ENCODE data around the gene PANK1. TPM values are rescaled to one million over a fixed set of nuclear protein-coding genes. Genes with fewer than 3 reads are reported as not detected.

The PANK1 gene
- total RNA-seq (2012; rRNA removed) (6.7 and 8.8 TPM in 2 replicates), polyA plus RNA-seq (2012; rRNA removed) (3.0 TPM in 2 replicates), Bru-seq, nascent RNA (percentile 51 among the genes with signal in this experiment), BruChase-seq, experiment 1, labeled RNA remaining after a 6-hour chase (percentile 46 among the genes with signal in this experiment), BruChase-seq, experiment 2, labeled RNA remaining after a 2-hour chase (percentile 47 among the genes with signal in this experiment)
- polyA plus RNA-seq (2012; cell fraction: cytosol; rRNA removed) = 0.77 and 0.88 TPM in 2 replicates
- polyA plus RNA-seq (2012; cell fraction: nucleus; rRNA removed; ENCODE audit: low replicate concordance) = 0.70 and 2.1 TPM in 2 replicates
- long read RNA-seq, full-length matches to known transcripts = 2 of 2 reads
- long read RNA-seq, partial matches to known transcripts = 0 of 2 reads
- long read RNA-seq, other reads (novel, unspliced or antisense) = 0 of 2 reads

DNA sequence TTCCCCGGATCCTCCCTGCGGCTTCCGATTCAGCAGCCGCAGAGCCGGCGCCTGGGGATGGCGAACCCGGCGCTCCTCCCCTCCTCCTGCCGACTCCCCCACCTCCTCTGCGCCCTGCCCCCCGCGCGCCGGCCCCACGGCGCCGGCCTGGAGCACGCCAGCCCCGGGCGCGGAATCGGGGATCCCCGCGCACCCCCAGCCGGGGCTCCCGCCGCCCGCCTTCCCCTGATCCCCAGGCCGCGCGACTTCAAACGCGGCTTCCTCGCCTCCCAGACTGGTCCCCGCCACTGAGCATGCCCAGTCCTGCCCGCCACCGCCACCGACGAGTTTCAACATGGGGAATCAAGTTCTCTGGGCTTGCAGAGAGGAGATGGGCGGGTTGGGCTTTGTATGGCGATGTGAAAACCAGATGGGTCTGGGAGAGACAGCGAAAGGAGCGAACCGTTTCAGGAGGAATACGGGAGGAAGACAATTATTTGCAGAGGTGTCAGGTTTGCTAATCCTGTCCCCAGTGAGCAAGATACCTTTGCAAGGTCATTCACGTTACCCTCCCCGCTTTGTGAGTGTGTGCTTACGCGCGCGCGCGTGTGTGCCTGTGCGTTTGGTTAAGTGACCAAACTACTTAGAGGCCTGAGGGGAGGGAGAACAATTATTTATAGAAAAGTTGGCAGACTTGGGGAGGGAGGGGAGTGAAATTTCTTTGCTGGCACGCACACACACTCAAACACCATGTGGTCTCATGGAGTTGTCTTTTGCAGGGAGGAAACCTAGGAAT, at the start of gene PANK1:
TSS of gene PANK1 (minus strand) at position 276 of the 775 bp plus-strand sequence. CDS start 351 bp downstream, outside the sequence.
- peak within 1 kb of the TSS; percentile 67 for H2AK9ac ChIP-seq (replicated peaks; ENCODE audit: low read depth, low read length, poor library complexity)
- ATAC-seq (ENCODE audit: low read depth) (peak; percentile 63), DNase-seq (peak; percentile 74)
- no peaks in the 10 kb centered on the region for H3K9me3 ChIP-seq (ENCODE audit: control insufficient read depth, insufficient read depth, low read length)
- H2BK15ac ChIP-seq (ENCODE audit: low read depth, low read length) = peak within 1 kb of the TSS; percentile 91; the same call in 2 of the 3 replicates
- peak within 1 kb of the TSS; percentile 82 for H4K91ac ChIP-seq (ENCODE audit: insufficient read depth, low read depth, low read length)
- intact Hi-C loops (cut with micrococcal nuclease) (loop anchor here (2.0 kb wide), 2 partner anchors 56 to 218 kb away; partner anchors contain the start of gene KIF20B), dilution Hi-C loops (cut with HindIII; ENCODE audit: low sequenced_read_pairs, unreplicated experiment) (no loop called here), in situ Hi-C loops (cut with MboI; ENCODE audit: low sequenced_read_pairs) (no loop called here)
- BruUV-seq (replicated peaks) = no TSS peak
- peak within 1 kb of the TSS; percentile 81 to 92 for H4K8ac ChIP-seq (ENCODE audit: low read depth in 2 of 2, low read length in 2 of 2)
- peak within 1 kb of the TSS; percentile 69 for H3K14ac ChIP-seq (replicated peaks; ENCODE audit: low read depth, low read length)
- H3K4me3 ChIP-seq (ENCODE audit: insufficient read depth, low read depth, low read length) = peak within 1 kb of the TSS; percentile 58
- peak within 1 kb of the TSS; percentile 91 for H3K23ac ChIP-seq (ENCODE audit: low read depth, low read length)
- peak within 1 kb of the TSS; percentile 36 for H4K5ac ChIP-seq (ENCODE audit: low read depth, low read length)
- peaks cover 2% of the 10 kb centered on the region; the same call in 1 of the 2 replicates for H3K4me1 ChIP-seq (ENCODE audit: control insufficient read depth, insufficient read depth, low read length)
- peak within 1 kb of the TSS; percentile 87 for H2BK120ac ChIP-seq (ENCODE audit: low read depth, low read length)
- H3K36me3 ChIP-seq (ENCODE audit: control insufficient read depth, insufficient read depth, low read length) = no peaks in the 10 kb centered on the region
- CTCF ChIA-PET = no interaction called here
- peaks cover 14 to 20% of the 10 kb centered on the region in 2 experiments for H3K79me1 ChIP-seq (ENCODE audit: low read depth in 1 of 2, low read length in 2 of 2)
- 0% methylated on average over 12 of the region's 56 CpGs; no CpG with 5 or more reads in 1 of the 2 experiments for WGBS, 2 experiments (ENCODE audit: extremely low coverage in 2 of 2, insufficient read length in 1 of 2)
- POLR2A ChIA-PET (ENCODE audit: unreplicated experiment) = no interaction called here
- no peaks in the 10 kb centered on the region; the same call in 1 of the 2 replicates for H4K20me1 ChIP-seq (ENCODE audit: insufficient read depth, low read length)
- peak within 1 kb of the TSS; percentile 96 for H3K4me2 ChIP-seq (ENCODE audit: low read depth, low read length)
- H2AK5ac ChIP-seq (ENCODE audit: low read depth, low read length) = no peak within 1 kb of the TSS
- H3K27me3 ChIP-seq (ENCODE audit: control insufficient read depth, insufficient read depth, low read length) = no peaks in the 10 kb centered on the region
- peak within 1 kb of the TSS; percentile 50 for H2BK20ac ChIP-seq (ENCODE audit: low read depth, low read length)
- peak within 1 kb of the TSS; percentile 96 for H2AFZ ChIP-seq (replicated peaks; ENCODE audit: low read length, poor library complexity)
- H3K18ac ChIP-seq (ENCODE audit: low read depth, low read length) = peak within 1 kb of the TSS; percentile 48
- peak within 1 kb of the TSS; percentile 85 for H3K4ac ChIP-seq (ENCODE audit: low read depth, low read length)
- H2BK5ac ChIP-seq (ENCODE audit: low read depth, low read length, poor library complexity, severe bottlenecking) = peak within 1 kb of the TSS; percentile 70
- no peaks in the 10 kb centered on the region for H3K9me1 ChIP-seq (ENCODE audit: insufficient read depth, low read length)
- peak within 1 kb of the TSS; percentile 69 for H3K27ac ChIP-seq (ENCODE audit: insufficient read depth, low read length)
- peak within 1 kb of the TSS; percentile 93 for H3K56ac ChIP-seq (ENCODE audit: extremely low read depth, insufficient read depth, low read length)
- peak within 1 kb of the TSS; percentile 58 for H3K9ac ChIP-seq (ENCODE audit: low read depth, low read length)
- 0 out of 2 replicates have a peak, but pooled peaks have one; percentile 29 for TF ChIP-seq MXI1 (IDR thresholded peaks at IDR 0.05; ENCODE audit: borderline replicate concordance, low read depth, low read length)
- TF ChIP-seq NFE2L2 (IDR thresholded peaks at IDR 0.05; ENCODE audit: low read depth, low read length) = no peak
- TF ChIP-seq, protein P1, sequence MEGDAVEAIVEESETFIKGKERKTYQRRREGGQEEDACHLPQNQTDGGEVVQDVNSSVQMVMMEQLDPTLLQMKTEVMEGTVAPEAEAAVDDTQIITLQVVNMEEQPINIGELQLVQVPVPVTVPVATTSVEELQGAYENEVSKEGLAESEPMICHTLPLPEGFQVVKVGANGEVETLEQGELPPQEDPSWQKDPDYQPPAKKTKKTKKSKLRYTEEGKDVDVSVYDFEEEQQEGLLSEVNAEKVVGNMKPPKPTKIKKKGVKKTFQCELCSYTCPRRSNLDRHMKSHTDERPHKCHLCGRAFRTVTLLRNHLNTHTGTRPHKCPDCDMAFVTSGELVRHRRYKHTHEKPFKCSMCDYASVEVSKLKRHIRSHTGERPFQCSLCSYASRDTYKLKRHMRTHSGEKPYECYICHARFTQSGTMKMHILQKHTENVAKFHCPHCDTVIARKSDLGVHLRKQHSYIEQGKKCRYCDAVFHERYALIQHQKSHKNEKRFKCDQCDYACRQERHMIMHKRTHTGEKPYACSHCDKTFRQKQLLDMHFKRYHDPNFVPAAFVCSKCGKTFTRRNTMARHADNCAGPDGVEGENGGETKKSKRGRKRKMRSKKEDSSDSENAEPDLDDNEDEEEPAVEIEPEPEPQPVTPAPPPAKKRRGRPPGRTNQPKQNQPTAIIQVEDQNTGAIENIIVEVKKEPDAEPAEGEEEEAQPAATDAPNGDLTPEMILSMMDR (conservative IDR thresholded peaks at IDR 0.05; ENCODE audit: low read depth, low read length) = no peak
- TF ChIP-seq, protein P2, sequence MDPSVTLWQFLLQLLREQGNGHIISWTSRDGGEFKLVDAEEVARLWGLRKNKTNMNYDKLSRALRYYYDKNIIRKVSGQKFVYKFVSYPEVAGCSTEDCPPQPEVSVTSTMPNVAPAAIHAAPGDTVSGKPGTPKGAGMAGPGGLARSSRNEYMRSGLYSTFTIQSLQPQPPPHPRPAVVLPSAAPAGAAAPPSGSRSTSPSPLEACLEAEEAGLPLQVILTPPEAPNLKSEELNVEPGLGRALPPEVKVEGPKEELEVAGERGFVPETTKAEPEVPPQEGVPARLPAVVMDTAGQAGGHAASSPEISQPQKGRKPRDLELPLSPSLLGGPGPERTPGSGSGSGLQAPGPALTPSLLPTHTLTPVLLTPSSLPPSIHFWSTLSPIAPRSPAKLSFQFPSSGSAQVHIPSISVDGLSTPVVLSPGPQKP (IDR thresholded peaks at IDR 0.05; ENCODE audit: borderline replicate concordance, low read depth, low read length) = no peak
- TF ChIP-seq SMC3 (IDR thresholded peaks at IDR 0.05; ENCODE audit: low read depth, low read length) = no peak
- TF ChIP-seq RCOR1 (IDR thresholded peaks at IDR 0.05; ENCODE audit: insufficient replicate concordance, low read length) = no peak
- TF ChIP-seq CHD1 (IDR thresholded peaks at IDR 0.05; ENCODE audit: low read depth, low read length) = no peak
- TF ChIP-seq RFX5 (IDR thresholded peaks at IDR 0.05; ENCODE audit: low read depth, low read length) = no peak
- TF ChIP-seq, protein P3, sequence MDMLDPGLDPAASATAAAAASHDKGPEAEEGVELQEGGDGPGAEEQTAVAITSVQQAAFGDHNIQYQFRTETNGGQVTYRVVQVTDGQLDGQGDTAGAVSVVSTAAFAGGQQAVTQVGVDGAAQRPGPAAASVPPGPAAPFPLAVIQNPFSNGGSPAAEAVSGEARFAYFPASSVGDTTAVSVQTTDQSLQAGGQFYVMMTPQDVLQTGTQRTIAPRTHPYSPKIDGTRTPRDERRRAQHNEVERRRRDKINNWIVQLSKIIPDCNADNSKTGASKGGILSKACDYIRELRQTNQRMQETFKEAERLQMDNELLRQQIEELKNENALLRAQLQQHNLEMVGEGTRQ (IDR thresholded peaks at IDR 0.05; ENCODE audit: low read depth, low read length) = no peak
- no peak for TF ChIP-seq MAFK (IDR thresholded peaks at IDR 0.05; ENCODE audit: low read depth, low read length)
- peak; percentile 14; the same call in 1 of the 2 replicates for TF ChIP-seq MAZ (IDR thresholded peaks at IDR 0.05; ENCODE audit: borderline replicate concordance, low read depth, low read length)

Data from IMR-90 (cell line).